H1 (cell line): Measurements from ENCODE around the gene CCDC24. TPM values are rescaled to one million over a fixed set of nuclear protein-coding genes. Genes with fewer than 3 reads are reported as not detected.

Experiments used
- EGR1 ChIP-seq: IDR thresholded peaks from 2 replicates; pipeline ENCODE4 v1.6.1; 2011; ENCODE audit warnings: low read depth, low read length, borderline replicate concordance
- RAD21 ChIP-seq, 2 experiments: IDR thresholded peaks in 1 of 2; conservative IDR thresholded peaks in 1 of 2; 2 replicates each; pipeline ENCODE4 v1.6.1; 2011; ENCODE audit warnings: low read depth in 2 of 2, low read length in 2 of 2, improper control_type of control experiment in 1 of 2, inconsistent platforms in 1 of 2, mild to moderate bottlenecking in 1 of 2, moderate library complexity in 1 of 2
- polyA plus RNA-seq, 7 experiments: library from polyadenylated mRNA; depleted of rRNA in 3 of 7; stranded (reverse) in 5 of 7; unstranded in 2 of 7; fragments of >200 nt in 5 of 7; fragments of 200-250 nt in 2 of 7; gene quantifications; 1 replicate in 5 of 7; 2 replicates in 1 of 7; 4 replicates in 1 of 7; pipeline versions ENCODE4 v1.2.1 to v1.2.3, GENCODE V29; 2011 to 2013; ENCODE audit warnings: missing spikeins in 2 of 7, mixed read lengths in 2 of 7
- total RNA-seq: library from RNA; stranded (reverse); fragmentation: NEBNext Ultra II Directional; extraction: Animal tissue kit (Norgen Biotek cat#: 25700); gene quantifications from 2 replicates; pipeline ENCODE4 v1.2.1, GENCODE V29; 2021
- TF ChIP-seq, protein P1 (sequence below): IDR thresholded peaks from 2 replicates; pipeline ENCODE4 v1.6.1; 2012; ENCODE audit warnings: inconsistent platforms

Gene CCDC24
- total and polyA plus RNA-seq, 2 of the 8 experiments (the other 6 are each of a cell fraction or from before 2014, with no cell fraction given), result 11.2 to 11.4 TPM

DNA sequence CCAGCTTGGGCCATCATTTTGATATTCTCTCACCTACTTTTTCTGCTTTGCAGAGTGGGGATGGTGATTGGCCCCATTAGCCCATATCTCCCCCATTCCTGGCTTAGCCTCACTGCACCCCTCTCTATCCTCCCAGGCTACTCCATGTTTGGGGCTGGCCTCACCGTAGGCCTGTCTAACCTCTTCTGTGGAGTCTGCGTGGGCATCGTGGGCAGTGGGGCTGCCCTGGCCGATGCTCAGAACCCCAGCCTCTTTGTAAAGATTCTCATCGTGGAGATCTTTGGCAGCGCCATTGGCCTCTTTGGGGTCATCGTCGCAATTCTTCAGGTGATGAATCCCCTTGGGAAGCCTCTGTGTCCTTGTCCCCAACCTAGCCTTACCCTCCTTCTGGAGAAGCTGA lies 14.5 kb upstream of the CCDC24 start (continued):
- TF ChIP-seq RAD21 (IDR thresholded peaks at IDR 0.05 in 1 of 2, conservative IDR thresholded peaks at IDR 0.05 in 1 of 2; ENCODE audit: low read depth in 2 of 2, low read length in 2 of 2), result no peak
- no peak for TF ChIP-seq EGR1
- TF ChIP-seq, protein P1, sequence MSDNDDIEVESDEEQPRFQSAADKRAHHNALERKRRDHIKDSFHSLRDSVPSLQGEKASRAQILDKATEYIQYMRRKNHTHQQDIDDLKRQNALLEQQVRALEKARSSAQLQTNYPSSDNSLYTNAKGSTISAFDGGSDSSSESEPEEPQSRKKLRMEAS, result no peak
